Calu3 (cell line): ENCODE measurements around the gene POLR2J2. TPM values are rescaled to one million over a fixed set of nuclear protein-coding genes. Genes with fewer than 3 reads are reported as not detected.
"Not testable (repeated sequence)": the region's sequence is repeated elsewhere in the genome, so short reads cannot be mapped to it uniquely, and the experiment has no call there.

ENCODE experiments used
- BruUV-seq: library from RNA; stranded (reverse); fragments of 400-500 nt; replicated peaks from 2 replicates; lab custom pipeline; 2021; lab: Mats Ljungman, UMichigan
- CTCF ChIA-PET: fragments of 300-600 bp; sonication (Branson Sonifier 250); formaldehyde crosslinking; loops from one replicate; lab custom pipeline; 2022; ENCODE audit warnings: antibody characterized with exemption; lab: Charles Lee
- DNase-seq: peaks from one replicate; pipeline ENCODE4 v3.0.0; 2022
- H3K27ac Mint-ChIP-seq: one replicate; pipeline ENCODE4 v1.8.0; 2022; ENCODE audit warnings: mixed read lengths; ENCODE audit not compliant: unreplicated experiment
- H3K27me3 Mint-ChIP-seq: one replicate; pipeline ENCODE4 v1.8.0; 2022; ENCODE audit warnings: mixed read lengths; ENCODE audit not compliant: unreplicated experiment
- H3K36me3 Mint-ChIP-seq: one replicate; pipeline ENCODE4 v1.8.0; 2022; ENCODE audit warnings: mild to moderate bottlenecking, moderate library complexity, mixed read lengths; ENCODE audit not compliant: insufficient read depth, unreplicated experiment
- H3K4me1 Mint-ChIP-seq: one replicate; pipeline ENCODE4 v1.8.0; 2022; ENCODE audit warnings: mild to moderate bottlenecking, low read depth, mixed read lengths; ENCODE audit not compliant: unreplicated experiment
- H3K4me3 Mint-ChIP-seq: one replicate; pipeline ENCODE4 v1.8.0; 2022; ENCODE audit warnings: mild to moderate bottlenecking, low read depth, moderate library complexity, mixed read lengths; ENCODE audit not compliant: unreplicated experiment
- H3K9me3 Mint-ChIP-seq: one replicate; pipeline ENCODE4 v1.8.0; 2022; ENCODE audit warnings: low read depth, mixed read lengths; ENCODE audit not compliant: unreplicated experiment
- intact Hi-C: fragments of 100-400 bp; cut with micrococcal nuclease; formaldehyde crosslinking; loops from one replicate; pipeline ENCODE4 v1.10.0; 2022; ENCODE audit not compliant: unreplicated experiment
- total RNA-seq: library from RNA; stranded (reverse); gene quantifications from 2 replicates; pipeline ENCODE4 v1.2.3, GENCODE V29; 2022

The POLR2J2 gene
- total RNA-seq, 1 experiment from 2014 or later = 16.6 TPM

DNA sequence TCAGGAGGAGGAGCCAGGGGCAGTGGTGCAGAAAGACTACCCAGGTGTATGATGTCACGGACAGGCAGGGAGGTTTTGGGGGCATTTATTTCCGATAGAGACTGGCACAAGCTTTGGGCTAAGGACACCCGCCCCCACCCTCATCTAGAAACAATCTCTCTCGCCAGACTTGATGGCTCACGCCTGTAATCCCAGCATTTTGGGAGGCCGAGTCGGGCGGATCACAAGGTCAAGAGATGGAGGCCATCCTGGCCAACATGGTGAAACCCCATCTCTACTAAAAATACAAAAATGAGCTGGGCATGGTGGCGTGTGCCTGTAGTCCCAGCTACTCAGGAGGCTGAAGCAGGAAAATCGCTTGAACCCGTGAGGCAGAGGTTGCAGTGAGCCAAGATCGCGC is 34.5 kb downstream of the POLR2J2 start:
- H3K36me3 Mint-ChIP-seq, DNase-seq, intact Hi-C loops, H3K27ac Mint-ChIP-seq, H3K9me3 Mint-ChIP-seq, CTCF ChIA-PET, BruUV-seq, H3K4me3 Mint-ChIP-seq, H3K4me1 Mint-ChIP-seq, H3K27me3 Mint-ChIP-seq: not testable (repeated sequence)

DNA sequence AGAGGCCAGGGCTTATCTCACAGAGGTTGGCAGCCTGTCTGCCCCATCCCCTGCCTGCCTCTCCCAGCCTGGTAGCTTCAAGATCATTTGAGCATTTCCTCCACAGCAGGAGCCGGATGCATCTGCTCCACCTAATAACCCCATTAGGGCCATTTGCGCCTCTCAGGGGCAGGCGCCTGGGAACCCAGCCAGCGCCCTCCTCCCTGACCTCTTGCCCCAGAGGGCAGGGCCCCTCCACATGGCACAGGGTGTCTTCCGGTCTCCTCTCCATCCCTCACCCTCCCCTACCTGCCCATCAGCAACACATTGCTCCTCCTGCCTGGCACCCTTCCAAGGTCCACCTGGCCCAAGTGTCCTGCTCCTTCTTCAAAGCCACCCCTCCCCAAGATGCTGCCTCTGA is 36.1 kb downstream of the POLR2J2 start:
- CTCF ChIA-PET, H3K9me3 Mint-ChIP-seq, H3K36me3 Mint-ChIP-seq, H3K27me3 Mint-ChIP-seq, DNase-seq, BruUV-seq, H3K27ac Mint-ChIP-seq, intact Hi-C loops, H3K4me1 Mint-ChIP-seq, H3K4me3 Mint-ChIP-seq: not testable (repeated sequence)

DNA sequence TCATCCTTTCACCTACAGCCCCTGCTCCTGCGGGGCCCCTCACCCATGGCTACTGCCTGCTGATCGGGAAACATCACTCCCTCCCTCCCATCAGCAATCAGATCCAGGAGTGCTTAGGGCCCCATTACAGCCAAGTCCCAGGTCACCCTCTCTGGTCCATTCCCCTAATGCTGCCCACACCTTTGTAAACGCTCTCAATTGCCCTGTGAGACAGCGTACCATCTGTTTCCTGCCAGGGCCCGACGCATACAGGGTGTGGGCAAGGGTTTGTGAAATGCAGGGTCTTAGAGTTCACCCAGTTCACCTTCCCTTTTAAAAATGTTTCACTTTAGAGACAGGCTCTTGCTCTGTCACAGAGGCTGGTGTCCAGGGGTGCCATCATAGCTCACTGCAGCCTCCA is 37.2 kb downstream of the POLR2J2 start:
- H3K9me3 Mint-ChIP-seq, H3K27ac Mint-ChIP-seq, H3K27me3 Mint-ChIP-seq, CTCF ChIA-PET, H3K36me3 Mint-ChIP-seq, BruUV-seq, intact Hi-C loops, H3K4me1 Mint-ChIP-seq, H3K4me3 Mint-ChIP-seq, DNase-seq: not testable (repeated sequence)

DNA sequence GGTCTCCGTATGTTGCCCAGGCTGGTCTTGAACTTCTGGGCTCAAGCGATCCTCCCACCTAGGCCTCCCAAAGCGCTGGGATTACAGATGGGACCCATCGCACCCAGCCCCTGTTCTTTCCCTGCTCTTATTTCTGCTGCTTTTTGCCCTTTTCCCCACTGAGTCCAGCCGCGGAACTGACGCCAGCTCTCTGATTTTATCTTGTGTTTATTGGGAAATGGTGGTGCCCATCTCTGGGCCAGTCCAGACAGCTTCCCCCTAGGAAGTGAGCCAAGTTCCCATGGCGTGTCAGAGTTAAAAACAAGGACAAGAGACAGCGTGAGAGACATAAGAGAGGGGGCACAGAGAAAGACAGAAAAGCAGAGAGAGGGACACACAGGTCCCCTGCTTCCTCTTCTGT is 40.8 kb downstream of the POLR2J2 start:
- BruUV-seq, DNase-seq, H3K9me3 Mint-ChIP-seq, H3K27me3 Mint-ChIP-seq, H3K36me3 Mint-ChIP-seq, intact Hi-C loops, H3K27ac Mint-ChIP-seq, H3K4me3 Mint-ChIP-seq, CTCF ChIA-PET, H3K4me1 Mint-ChIP-seq: not testable (repeated sequence)

DNA sequence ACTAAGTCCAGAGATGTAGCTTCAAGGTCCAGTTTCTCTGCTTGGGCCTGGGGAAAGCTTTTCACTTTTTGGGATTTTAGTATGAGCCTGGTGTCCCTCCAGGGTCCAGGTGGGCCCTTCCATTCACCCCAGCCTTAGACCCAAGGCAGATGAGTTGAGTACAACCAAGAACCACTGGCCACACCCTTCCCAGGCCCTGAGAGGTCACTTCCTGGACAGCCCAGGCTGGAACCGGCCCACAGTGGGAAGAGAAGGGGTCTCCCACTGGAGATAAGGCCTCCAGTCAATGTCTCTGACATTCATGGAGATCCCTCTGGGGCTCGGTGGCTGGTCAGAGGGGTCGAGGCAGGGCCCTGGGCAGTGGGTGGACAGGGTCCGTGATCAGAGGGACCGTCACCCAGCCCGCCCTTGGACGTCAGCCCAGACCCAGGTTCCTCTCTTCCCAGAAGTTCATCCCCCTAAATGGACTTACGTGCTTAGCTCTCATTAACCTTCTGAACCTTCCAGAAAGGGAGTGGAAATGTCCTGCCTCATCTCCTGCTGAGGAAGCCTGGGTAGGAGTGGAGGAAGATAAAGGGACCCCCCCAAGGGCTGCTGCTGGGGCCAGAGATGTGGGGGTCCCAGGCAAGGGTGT is 44.1 kb downstream of the POLR2J2 start:
- intact Hi-C loops, BruUV-seq, H3K4me1 Mint-ChIP-seq, H3K9me3 Mint-ChIP-seq, DNase-seq, H3K4me3 Mint-ChIP-seq, H3K27ac Mint-ChIP-seq, CTCF ChIA-PET, H3K36me3 Mint-ChIP-seq, H3K27me3 Mint-ChIP-seq: not testable (repeated sequence)

DNA sequence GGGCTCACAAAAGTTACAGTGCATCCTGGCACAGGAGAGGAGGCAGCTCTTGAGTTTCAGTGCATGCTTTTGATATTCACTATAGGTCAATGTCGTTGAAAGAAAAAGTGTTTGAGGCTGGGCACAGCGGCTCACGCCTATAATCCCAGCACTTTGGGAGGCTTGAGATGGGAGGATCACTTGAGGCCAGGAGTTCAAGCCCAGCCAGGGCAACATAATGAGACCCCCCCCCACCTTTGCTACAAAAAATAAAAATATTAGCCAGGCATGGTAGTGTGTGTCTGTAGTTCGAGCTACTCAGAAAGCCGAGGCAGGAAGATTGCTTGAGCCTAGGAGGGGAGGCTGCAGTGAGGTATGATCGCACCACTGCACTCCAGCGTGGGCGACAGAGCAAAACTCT is 53.3 kb downstream of the POLR2J2 start:
- H3K9me3 Mint-ChIP-seq, BruUV-seq, CTCF ChIA-PET, H3K36me3 Mint-ChIP-seq, intact Hi-C loops, H3K4me3 Mint-ChIP-seq, DNase-seq, H3K4me1 Mint-ChIP-seq, H3K27me3 Mint-ChIP-seq, H3K27ac Mint-ChIP-seq: not testable (repeated sequence)

DNA sequence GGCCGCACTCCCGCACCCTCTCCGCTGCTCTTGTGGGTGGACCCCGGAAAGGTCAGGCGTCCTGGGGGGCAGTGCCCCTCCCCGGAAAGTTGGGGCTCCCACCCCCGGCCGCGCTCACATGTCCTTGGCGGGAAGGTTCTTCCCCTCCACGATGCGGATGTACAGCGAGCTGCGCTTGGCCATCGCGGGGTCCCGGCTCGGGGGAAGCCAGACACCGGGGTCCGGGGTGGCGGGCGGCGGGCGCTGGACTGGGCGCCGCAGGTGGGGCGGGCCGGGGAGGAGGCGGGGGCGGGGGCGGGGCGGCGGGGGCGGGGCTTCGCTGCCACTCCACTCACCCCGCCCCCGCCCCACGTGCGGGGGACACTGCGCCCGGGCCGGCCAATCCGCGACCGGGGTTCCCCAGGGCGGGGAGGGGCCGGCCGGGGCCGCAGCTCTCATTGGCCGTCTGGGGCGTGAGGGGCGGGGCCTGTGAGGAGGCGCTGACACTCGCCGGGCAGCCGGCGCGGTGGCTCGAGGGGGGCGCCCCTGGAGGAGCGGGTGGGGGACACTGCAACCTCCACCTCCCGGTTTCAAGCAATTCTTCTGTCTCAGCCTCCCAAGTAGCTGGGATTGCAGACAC is 54.8 kb downstream of the POLR2J2 start, which contains the start of gene RASA4:
TSS of gene RASA4 (minus strand) at position 250 of the 619 bp plus-strand sequence. CDS start at position 183, 67 bp downstream.
- H3K27ac Mint-ChIP-seq, CTCF ChIA-PET, BruUV-seq, H3K36me3 Mint-ChIP-seq, H3K4me1 Mint-ChIP-seq, H3K27me3 Mint-ChIP-seq, H3K9me3 Mint-ChIP-seq, H3K4me3 Mint-ChIP-seq, intact Hi-C loops: not testable (repeated sequence)
- DNase-seq = peak; percentile 16

Other genes with a start within 250 kb of the POLR2J2 start
- gene ORAI2, start 238.1 kb downstream of the POLR2J2 start, total RNA-seq = 11.3 and 11.4 TPM in 2 replicates
- 5.4 and 6.5 TPM in 2 replicates for gene ALKBH4, start 206.8 kb downstream of the POLR2J2 start, total RNA-seq
- 17.6 and 18.0 TPM in 2 replicates for gene LRWD1, start 206.7 kb downstream of the POLR2J2 start, total RNA-seq
- gene POLR2J, start 192.7 kb downstream of the POLR2J2 start, total RNA-seq = 29.4 and 30.6 TPM in 2 replicates
- 0.69 and 0.76 TPM in 2 replicates for gene RASA4B, start 153.9 kb downstream of the POLR2J2 start, total RNA-seq
- 17.4 and 18.3 TPM in 2 replicates for gene UPK3BL2, start 128.0 kb downstream of the POLR2J2 start, total RNA-seq
- gene SPDYE2, start 120.4 kb downstream of the POLR2J2 start, total RNA-seq = not detected in 2 replicates
- gene POLR2J3, start 99.1 kb downstream of the POLR2J2 start, total RNA-seq = 48.3 and 56.6 TPM in 2 replicates
- 8.6 and 10.7 TPM in 2 replicates for gene RASA4, start 54.9 kb downstream of the POLR2J2 start, total RNA-seq
- gene UPK3BL1, start 28.9 kb downstream of the POLR2J2 start, total RNA-seq = 22.0 and 22.5 TPM in 2 replicates
- not detected in 2 replicates for gene SPDYE2B, start 21.3 kb downstream of the POLR2J2 start, total RNA-seq
- 9.1 and 9.9 TPM in 2 replicates for gene FAM185A, start 77.3 kb upstream of the POLR2J2 start, total RNA-seq
- gene LRRC17, start 241.3 kb upstream of the POLR2J2 start, total RNA-seq = 0.32 and 0.42 TPM in 2 replicates